ENCODE measurements around the gene SLC6A16.
"Not testable (repeated sequence)": the region's sequence is repeated elsewhere in the genome, so short reads cannot be mapped to it uniquely, and the experiment has no call there.

The SLC6A16 gene

GRCh38 chr19:49271080-49271753, 53.8 kb downstream of the SLC6A16 start:
- DNase-seq (ENCODE audit: low spot score) = no peak

GRCh38 chr19:49266409-49266808, 58.6 kb downstream of the SLC6A16 start:
- DNase-seq (ENCODE audit: low spot score) = not testable (repeated sequence)

DNA sequence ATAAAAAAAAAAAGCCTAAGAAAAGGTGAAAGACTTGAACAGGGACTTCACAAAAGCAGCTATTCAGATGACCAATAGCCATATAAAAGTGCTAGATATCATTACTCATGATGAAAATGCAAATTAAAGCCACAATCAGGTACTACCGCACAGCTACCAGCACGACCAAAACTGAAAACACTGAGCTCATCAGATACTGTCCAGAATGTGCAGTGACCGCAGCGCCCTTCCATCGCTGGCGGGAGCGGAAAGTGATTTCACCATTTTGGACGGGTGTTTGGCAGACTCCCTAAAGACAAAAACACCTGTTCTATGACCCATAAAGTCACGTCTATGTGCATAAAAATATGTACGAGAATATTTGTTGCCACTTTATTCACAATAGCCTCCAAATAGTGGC, 60.7 kb downstream of the SLC6A16 start:
- no peak for DNase-seq (ENCODE audit: low spot score)

- no peak for DNase-seq (ENCODE audit: low spot score)
Observed at GRCh38 chr19:49261602-49262001, 63.4 kb downstream of the SLC6A16 start.

DNA sequence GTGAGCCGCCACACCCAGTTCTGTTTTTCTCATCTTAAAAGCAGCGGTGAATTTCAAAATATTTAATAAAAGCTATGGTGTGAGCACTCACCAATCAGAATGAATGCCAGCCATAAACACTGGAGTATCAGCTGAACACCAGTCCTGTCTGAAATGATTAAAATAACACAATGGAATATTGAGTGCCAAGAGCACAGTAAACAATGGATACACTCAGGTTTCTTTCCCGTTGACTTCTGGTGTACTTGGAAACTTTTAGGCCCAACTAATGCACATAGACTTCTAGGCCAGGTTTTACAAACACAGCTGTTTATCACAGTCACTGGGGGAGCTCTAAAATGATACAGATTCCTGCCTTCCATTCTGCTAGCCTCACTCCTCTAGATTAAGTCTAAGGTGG, 68.3 kb downstream of the SLC6A16 start:
- DNase-seq (ENCODE audit: low spot score) = no peak

GRCh38 chr19:49255674-49256073, 69.3 kb downstream of the SLC6A16 start:
- DNase-seq (ENCODE audit: low spot score) = no peak

DNA sequence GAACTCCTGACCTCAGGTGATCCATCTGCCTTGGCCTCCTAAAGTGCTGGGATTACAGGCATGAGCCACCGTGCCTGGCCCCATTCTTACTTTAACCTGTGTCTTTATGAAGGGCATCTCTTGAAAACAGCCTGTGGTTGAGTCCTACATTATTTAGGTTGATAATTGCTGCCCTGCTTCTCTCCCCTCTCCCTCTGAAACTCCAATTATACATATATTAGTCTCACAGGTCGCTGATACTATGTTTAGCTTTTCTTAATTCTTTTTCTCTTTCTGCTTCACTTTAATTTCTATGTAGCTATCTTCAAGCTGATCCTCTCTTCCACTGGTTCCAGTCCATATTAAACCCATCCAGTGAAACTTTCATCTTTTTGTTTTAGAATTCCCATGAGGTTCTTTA, 75.1 kb downstream of the SLC6A16 start:
- no peak for DNase-seq (ENCODE audit: low spot score)

DNA sequence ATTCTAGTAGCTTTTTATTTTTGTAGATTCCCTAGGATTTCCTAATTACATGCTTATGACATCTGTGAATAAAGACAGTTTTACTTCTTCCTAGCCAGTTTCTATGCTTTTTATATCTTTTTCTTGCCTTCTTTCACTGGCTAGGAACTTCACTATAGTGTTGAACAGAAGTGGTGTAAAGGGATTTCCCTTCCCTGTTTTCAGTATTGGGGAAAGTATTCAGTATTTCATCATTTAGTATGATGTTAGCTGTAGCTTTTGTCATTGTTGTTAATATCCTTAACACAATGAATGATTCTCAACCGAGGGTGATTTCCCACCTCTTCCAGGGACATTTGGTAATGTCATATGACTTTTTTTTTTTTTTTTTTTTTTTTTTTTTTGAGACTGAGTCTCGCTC, 77.3 kb downstream of the SLC6A16 start:
- no peak for DNase-seq (ENCODE audit: low spot score)

GRCh38 chr19:49244256-49244655, 80.7 kb downstream of the SLC6A16 start:
- no peak for DNase-seq (ENCODE audit: low spot score)

DNA sequence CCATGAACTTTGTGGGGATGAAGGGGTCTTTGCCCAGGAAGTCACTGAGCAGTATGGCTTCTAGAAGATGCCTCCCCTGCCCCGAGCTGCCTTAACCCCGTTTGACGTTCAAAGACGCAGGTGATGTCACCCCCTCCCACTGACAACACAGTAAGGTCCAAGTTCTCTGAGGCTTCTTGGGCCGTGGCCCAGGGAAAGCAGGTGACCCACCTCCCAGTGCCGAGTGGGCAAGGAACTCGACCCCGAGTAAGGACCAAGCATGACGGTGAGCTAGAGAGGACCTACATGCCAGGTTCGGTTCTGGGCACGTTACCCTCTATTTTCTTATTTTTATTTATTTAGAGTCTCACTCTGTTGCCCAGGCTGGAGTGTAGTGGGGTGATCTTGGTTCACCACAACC, 81.3 kb downstream of the SLC6A16 start:
- no peak for DNase-seq (ENCODE audit: low spot score)

DNA sequence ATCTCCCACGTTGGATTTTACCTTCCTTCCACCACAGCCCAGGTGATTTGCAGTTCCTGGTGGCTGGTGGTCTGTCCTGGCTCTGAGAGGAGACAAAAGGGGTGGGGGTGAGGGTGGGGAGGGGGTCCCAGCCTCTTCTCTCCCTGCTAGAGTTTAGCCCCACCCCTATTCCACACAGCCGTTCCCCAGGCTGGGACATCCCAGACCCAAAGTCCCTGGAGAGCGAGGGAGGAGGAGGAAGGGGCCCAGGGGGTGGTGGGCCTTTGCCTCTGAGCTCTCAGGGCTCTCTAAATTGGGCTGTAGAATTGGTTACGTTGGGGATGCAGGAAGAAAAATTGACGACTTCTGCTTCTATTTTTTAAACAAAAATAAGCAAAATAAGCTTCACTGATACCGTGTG, 81.9 kb downstream of the SLC6A16 start:
- no peak for DNase-seq (ENCODE audit: low spot score)

DNA sequence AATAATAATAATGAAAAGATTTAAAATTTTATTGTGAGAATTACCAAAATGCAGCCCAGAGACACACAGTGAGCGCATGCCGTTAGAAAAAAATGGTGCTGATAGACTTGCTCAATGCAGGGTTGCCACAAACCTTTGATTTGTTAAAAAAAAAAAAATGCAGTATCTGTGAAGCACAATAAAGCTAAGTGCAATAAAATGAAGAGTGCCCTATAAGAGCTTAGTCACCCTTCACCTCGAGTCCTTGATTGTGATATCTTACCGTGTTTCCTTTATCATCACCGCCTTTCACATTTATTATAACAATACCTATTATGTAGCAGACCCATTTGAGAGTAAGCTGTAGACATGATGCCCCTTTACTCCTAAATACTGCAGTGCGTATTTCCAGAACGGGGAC, 83.2 kb downstream of the SLC6A16 start:
- no peak for DNase-seq (ENCODE audit: low spot score)
